ENCODE measurements around the gene HDDC2.

Gene HDDC2

GRCh38 chr6:125273251-125273650, 28.5 kb downstream of the HDDC2 start:
- H3K4me3 ChIP-seq (ENCODE audit: low read depth, low read length) = no peak overlapping the region
- TF ChIP-seq CTCF (IDR thresholded peaks at IDR 0.05; ENCODE audit: borderline replicate concordance, insufficient read depth, low read depth, low read length) = no peak

GRCh38 chr6:125271486-125272159, 30.1 kb downstream of the HDDC2 start:
- H3K4me3 ChIP-seq (ENCODE audit: low read depth, low read length) = no peak overlapping the region
- no peak for TF ChIP-seq CTCF (IDR thresholded peaks at IDR 0.05; ENCODE audit: borderline replicate concordance, insufficient read depth, low read depth, low read length)

GRCh38 chr6:125270380-125270779, 31.4 kb downstream of the HDDC2 start:
- TF ChIP-seq CTCF (IDR thresholded peaks at IDR 0.05; ENCODE audit: borderline replicate concordance, insufficient read depth, low read depth, low read length) = no peak
- H3K4me3 ChIP-seq (ENCODE audit: low read depth, low read length) = no peak overlapping the region

DNA sequence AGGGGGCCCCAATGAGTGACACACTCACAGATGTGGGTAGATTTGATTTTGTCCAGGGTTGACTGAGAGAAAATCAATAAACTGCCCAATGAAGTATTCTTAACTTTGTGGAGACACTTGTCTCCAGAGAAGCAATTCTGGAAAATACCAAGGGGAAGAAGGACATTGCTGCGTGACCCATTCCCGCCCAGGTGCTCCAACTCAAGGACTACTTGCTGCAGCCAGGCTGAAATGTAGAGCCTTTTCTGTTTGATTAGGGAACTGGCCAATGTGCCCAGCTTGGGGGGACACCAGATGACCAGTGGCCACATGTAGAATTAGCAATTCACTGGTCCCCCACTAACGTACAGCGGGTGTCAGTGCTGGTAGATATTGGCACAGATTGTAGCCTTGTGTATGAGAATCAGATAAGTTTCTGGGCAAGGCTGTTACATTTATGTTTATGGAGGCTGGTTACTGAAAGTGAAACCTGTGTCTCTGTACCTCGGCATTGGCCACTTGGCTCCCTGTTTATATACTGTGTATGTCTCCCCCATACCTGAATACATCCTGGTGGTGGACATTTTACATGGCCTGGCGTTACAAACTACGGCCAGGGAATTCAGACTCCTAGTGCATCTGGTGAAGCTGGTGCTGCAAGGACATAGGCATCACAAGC, 32.3 kb downstream of the HDDC2 start:
- no peak for TF ChIP-seq CTCF (IDR thresholded peaks at IDR 0.05; ENCODE audit: borderline replicate concordance, insufficient read depth, low read depth, low read length)
- H3K4me3 ChIP-seq (ENCODE audit: low read depth, low read length) = no peak overlapping the region

- no peak overlapping the region for H3K4me3 ChIP-seq (ENCODE audit: low read depth, low read length)
- no peak for TF ChIP-seq CTCF (IDR thresholded peaks at IDR 0.05; ENCODE audit: borderline replicate concordance, insufficient read depth, low read depth, low read length)
Observed at GRCh38 chr6:125268765-125269164, 33.0 kb downstream of the HDDC2 start.

- no peak overlapping the region for H3K4me3 ChIP-seq (ENCODE audit: low read depth, low read length)
- TF ChIP-seq CTCF (IDR thresholded peaks at IDR 0.05; ENCODE audit: borderline replicate concordance, insufficient read depth, low read depth, low read length) = no peak
Observed at GRCh38 chr6:125267806-125268523, 33.8 kb downstream of the HDDC2 start.

All from GM12875 (cell line).